Left ventricle myocardium inferior (tissue), 1 donor: ENCODE measurements around the gene PTPRM. TPM values are rescaled to one million over a fixed set of nuclear protein-coding genes. Genes with fewer than 3 reads are reported as not detected.
A peak's percentile ranks its signal among the peaks of the same experiment; 100 is the strongest.

Experiments
- DNase-seq: peaks from one replicate; pipeline ENCODE4 v3.0.0-alpha.2; 2020
- H3K27ac ChIP-seq: fragments of 200-600 bp; replicated peaks from 2 replicates; pipeline ENCODE4 v1.8.0; 2021
- H3K27me3 ChIP-seq: fragments of 200-600 bp; 2 replicates; pipeline ENCODE4 v1.8.0; 2021; ENCODE audit warnings: low read depth
- H3K36me3 ChIP-seq: fragments of 200-600 bp; 2 replicates; pipeline ENCODE4 v1.8.0; 2021
- H3K4me1 ChIP-seq: fragments of 200-600 bp; 2 replicates; pipeline ENCODE4 v1.8.0; 2021
- H3K4me3 ChIP-seq: fragments of 200-600 bp; 2 replicates; pipeline ENCODE4 v1.8.0; 2021; ENCODE audit warnings: mild to moderate bottlenecking, moderate library complexity
- H3K9me3 ChIP-seq: fragments of 200-600 bp; replicated peaks from 2 replicates; pipeline ENCODE4 v1.8.0; 2021
- intact Hi-C: fragments of 100-400 bp; cut with micrococcal nuclease; formaldehyde crosslinking; loops from one replicate; pipeline ENCODE4 v1.11.0; 2022
- total RNA-seq: library from RNA; stranded (reverse); fragmentation: NEBNext Ultra II Directional; extraction: Animal tissue kit (Norgen Biotek cat#: 25700); gene quantifications from one replicate; pipeline ENCODE4 v1.2.1, GENCODE V29; 2021
- TF ChIP-seq, protein P1 (sequence below): fragments of 200-600 bp; IDR thresholded peaks from 2 replicates; pipeline ENCODE4 v1.8.0; 2021; ENCODE audit warnings: antibody characterized with exemption, mild to moderate bottlenecking, borderline replicate concordance
- donor health status: DM: no; HTN: yes; CAD: no; lungs with severe emphysema.

The PTPRM gene
- total RNA-seq, 1 donor from 2014 or later = 132 TPM

DNA sequence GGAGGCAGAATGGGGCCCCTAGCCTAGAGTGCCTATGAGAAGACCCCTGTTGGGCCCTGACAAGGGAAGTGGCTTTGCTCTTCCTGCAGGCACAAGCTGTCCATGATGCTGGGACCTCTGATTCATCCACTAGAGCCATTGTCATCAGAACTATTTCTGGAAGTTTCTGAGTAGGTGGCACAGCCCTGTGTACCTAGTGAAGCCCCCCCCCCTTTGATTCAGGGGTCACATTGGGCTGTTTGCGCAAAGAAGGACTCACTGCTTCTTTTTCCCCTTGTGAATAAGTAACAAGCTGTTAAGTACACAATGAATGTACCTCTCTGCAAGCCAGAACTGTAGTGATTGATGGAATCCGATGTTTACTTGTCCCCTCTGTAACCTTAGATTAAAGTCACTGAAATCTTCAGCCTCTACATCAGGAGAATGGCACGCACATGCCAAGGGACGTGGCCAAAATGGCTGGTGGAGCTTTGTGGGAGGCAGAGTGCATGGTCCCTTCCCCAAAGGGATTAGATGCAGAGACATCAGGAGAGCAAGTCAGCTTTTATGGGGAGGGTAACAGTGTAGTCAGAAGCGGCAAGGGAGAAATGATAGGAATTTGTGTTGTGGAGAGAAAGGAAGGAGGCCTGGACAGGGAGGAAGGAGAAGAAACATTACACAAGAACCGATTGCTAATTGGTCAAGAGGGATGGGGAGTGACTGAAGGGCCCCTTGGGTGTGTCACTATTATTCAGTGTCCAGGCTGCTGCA, 774.5 kb downstream of the PTPRM start:
- H3K27me3 ChIP-seq = no peaks in the 10 kb centered on the region
- peaks cover 11% of the 10 kb centered on the region for H3K36me3 ChIP-seq
- peak overlapping the region; percentile 25 for H3K27ac ChIP-seq
- intact Hi-C loops = no loop called here
- no peak for DNase-seq
- no peak overlapping the region for H3K4me3 ChIP-seq
- H3K9me3 ChIP-seq = no peaks in the 10 kb centered on the region
- H3K4me1 ChIP-seq = peaks cover 46% of the 10 kb centered on the region
- TF ChIP-seq, protein P1, sequence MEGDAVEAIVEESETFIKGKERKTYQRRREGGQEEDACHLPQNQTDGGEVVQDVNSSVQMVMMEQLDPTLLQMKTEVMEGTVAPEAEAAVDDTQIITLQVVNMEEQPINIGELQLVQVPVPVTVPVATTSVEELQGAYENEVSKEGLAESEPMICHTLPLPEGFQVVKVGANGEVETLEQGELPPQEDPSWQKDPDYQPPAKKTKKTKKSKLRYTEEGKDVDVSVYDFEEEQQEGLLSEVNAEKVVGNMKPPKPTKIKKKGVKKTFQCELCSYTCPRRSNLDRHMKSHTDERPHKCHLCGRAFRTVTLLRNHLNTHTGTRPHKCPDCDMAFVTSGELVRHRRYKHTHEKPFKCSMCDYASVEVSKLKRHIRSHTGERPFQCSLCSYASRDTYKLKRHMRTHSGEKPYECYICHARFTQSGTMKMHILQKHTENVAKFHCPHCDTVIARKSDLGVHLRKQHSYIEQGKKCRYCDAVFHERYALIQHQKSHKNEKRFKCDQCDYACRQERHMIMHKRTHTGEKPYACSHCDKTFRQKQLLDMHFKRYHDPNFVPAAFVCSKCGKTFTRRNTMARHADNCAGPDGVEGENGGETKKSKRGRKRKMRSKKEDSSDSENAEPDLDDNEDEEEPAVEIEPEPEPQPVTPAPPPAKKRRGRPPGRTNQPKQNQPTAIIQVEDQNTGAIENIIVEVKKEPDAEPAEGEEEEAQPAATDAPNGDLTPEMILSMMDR = no peak

DNA sequence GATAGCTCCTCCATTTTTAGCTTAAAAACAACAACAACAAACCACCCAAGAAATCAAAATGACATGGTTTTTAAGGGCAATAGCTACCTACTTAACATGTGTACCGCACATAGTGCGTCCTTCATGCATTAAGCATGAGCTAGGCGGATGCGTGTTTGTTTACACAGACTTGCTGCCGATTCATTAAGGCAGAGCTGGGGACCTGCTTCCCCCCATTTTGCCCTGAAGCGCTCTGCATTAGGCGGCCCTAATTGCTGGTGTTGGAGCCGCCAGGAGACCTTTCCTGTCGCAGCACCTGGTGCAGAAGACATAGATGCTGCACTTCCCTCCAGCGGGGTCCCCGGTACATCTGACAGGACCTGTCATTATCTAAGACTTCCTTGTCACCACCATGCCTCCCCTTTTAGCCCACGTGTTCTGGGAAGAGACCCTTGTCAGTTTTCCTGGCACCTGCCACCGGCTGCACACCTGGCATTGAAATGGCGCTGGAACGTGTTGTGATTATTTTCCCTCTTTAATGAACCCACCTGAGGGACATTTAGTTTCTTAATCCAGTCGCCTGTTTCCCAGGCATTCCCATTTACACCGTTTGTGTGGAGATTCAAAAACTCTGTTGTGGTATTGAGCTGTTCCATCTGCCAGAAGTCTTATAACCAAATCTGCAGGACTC, 781.1 kb downstream of the PTPRM start:
- H3K9me3 ChIP-seq = no peaks in the 10 kb centered on the region
- peaks cover 12% of the 10 kb centered on the region for H3K4me1 ChIP-seq
- H3K36me3 ChIP-seq = peaks cover 11% of the 10 kb centered on the region
- TF ChIP-seq, protein P1 = no peak
- intact Hi-C loops = no loop called here
- H3K27me3 ChIP-seq = no peaks in the 10 kb centered on the region
- DNase-seq = no peak
- no peak overlapping the region for H3K27ac ChIP-seq
- H3K4me3 ChIP-seq = no peak overlapping the region

DNA sequence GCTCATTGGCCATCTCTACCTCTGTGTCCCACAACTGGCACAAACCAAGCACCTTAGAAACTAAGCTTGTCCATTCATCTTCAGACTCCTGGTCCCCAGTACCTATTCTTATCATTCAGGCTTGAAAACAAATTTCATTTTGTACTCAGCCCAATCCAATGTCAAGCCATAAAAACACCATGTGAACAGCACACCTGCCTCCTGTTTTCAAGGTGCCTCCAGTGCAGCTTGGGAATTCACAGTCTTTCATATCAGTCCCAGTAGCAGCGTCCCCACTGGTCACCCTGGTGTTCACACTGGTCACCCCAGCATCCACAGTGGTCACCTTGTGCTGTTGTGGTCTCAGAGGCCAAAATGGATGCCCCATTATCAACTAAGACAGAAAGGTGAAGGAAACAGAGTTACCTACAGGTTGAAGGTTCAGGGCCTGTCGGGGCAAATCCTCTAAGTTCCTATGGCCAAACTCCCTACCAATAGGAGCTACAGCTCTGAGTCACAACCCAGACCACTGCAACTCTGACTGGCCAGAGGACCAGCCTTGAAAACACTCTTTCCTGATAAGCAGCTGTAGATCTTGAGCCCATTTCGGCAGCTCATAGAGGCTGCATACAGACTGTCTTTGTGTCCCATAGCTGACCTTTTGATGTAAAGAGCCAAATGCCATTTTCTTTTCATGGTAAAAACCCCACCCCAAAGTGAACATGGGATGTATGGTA, 782.6 kb downstream of the PTPRM start:
- intact Hi-C loops = no loop called here
- H3K27ac ChIP-seq = no peak overlapping the region
- no peak for DNase-seq
- H3K9me3 ChIP-seq = no peaks in the 10 kb centered on the region
- H3K4me3 ChIP-seq = no peak overlapping the region
- H3K36me3 ChIP-seq = peaks cover 11% of the 10 kb centered on the region
- peaks cover 19% of the 10 kb centered on the region for H3K4me1 ChIP-seq
- TF ChIP-seq, protein P1 = no peak
- H3K27me3 ChIP-seq = no peaks in the 10 kb centered on the region

DNA sequence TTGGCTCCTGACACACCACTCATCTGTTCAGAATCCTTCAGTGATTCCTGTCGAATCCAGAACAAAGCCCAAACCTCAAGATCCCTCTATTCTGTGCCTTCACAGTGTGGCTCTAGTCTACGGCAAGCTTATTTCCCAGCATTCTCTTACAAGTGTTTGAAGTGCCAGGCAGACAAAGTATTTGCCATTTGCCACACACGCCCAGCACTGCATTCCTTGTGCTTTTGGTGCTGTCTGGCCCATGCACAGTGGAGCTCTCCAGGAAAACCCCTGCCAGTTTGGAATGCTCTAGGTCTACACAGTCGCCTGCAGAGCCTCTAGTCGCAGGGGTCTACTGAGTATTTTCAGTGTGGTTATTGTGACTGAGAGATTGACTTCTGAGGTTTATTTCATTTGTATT, 783.5 kb downstream of the PTPRM start:
- TF ChIP-seq, protein P1 = no peak
- Histone ChIP-seq H3K4me1 (peaks cover 22% of the 10 kb centered on the region), H3K27ac (no peak overlapping the region), H3K27me3 (no peaks in the 10 kb centered on the region), H3K4me3 (no peak overlapping the region), H3K9me3 (no peaks in the 10 kb centered on the region), H3K36me3 (peaks cover 11% of the 10 kb centered on the region)
- no peak for DNase-seq
- intact Hi-C loops = no loop called here

DNA sequence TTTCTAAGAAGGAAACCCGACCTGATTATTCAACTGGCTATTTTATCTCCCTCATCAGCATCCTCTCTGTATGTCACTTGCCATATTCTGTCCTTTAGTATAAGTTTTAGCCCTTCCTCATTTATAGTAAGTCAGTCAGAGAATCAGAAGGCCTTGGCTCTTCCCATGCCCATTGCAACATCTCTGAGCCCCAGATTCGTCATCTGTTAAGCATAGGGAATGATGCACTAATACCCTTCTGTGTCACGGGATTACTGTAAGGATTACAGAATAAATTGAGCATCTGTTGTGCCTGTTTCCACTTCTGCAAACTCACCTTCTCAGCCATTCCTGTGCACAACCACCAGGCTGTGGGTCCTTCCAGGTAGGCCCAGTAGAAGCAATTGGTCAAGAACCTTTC, 784.0 kb downstream of the PTPRM start:
- H3K27me3 ChIP-seq = no peaks in the 10 kb centered on the region
- H3K4me3 ChIP-seq = no peak overlapping the region
- intact Hi-C loops = no loop called here
- H3K36me3 ChIP-seq = peaks cover 5% of the 10 kb centered on the region
- H3K9me3 ChIP-seq = no peaks in the 10 kb centered on the region
- H3K4me1 ChIP-seq = peaks cover 22% of the 10 kb centered on the region
- no peak for DNase-seq
- TF ChIP-seq, protein P1 = no peak
- H3K27ac ChIP-seq = no peak overlapping the region
